Measurements from ENCODE around the gene RAB24.

RAB24 gene

DNA sequence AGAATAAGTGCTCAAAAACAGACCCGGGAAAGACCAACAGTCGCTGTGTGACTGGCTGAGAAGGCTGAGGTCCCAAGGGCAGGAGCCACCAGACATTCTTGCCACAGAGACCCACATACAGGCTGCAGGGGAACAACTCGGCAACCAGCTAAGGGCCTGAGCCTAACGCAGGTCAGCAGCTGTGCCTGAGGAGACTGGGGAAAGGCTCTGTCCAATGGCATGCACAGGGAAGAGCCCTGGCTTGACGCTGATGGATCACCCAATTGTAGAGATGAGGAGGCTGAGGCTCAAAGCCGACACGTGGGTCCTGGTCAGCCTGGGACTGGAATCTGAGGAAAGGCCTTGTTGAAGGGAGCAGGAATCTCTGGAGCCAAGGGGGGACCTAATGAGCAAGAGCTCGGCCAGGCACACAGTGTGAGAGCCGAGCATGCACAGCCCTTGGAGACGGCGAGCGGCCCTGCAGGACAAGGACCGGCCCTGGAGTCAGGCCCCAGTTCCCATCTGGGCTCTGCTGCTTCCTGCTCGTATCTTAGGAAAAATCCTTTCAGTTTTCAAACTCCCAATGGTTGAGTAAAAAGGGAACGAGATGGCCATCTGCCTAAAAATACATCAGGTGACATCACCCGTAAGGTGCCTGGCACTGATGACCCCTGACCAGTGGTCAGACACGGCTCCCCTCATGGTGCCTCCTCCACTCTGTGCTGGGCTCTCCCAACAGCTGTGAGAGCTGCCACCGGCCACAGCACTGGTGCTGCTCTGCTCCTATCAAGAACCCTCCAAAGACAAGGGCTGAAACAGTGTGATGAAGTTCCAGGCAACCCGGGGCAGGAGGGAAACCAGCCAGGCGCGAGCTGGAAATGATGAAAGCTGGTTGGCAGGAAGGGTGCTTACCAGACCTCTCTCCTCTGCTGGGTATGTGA, 31.5 kb upstream of the RAB24 start:
- peaks cover 5% of the 10 kb centered on the region for H3K36me3 ChIP-seq (ENCODE audit: control insufficient read depth, insufficient read depth, low read length)
- WGBS (ENCODE audit: extremely low coverage, insufficient coverage, low lambda C conversion rate), result no CpG with 5 or more reads among the region's 21 CpGs
- H3K27me3 ChIP-seq (ENCODE audit: insufficient read depth, low read length, poor library complexity), result no peaks in the 10 kb centered on the region
- no peak overlapping the region for H3K27ac ChIP-seq (ENCODE audit: low read depth, low read length)
- H2BK5ac ChIP-seq (ENCODE audit: low read length), result no peak overlapping the region
- H2BK120ac ChIP-seq (ENCODE audit: low read depth, low read length), result no peak overlapping the region
- H4K5ac ChIP-seq (ENCODE audit: low read length), result no peak overlapping the region
- H3K4me2 ChIP-seq (ENCODE audit: low read length), result no peak overlapping the region
- no peak for DNase-seq
- no peaks in the 10 kb centered on the region for H3K79me2 ChIP-seq (ENCODE audit: control insufficient read depth, insufficient read depth, low read length)
- peaks cover 5% of the 10 kb centered on the region for H3K79me1 ChIP-seq (ENCODE audit: low read length)
- H3K18ac ChIP-seq (ENCODE audit: low read length), result no peak overlapping the region
- H4K8ac ChIP-seq (ENCODE audit: low read depth, low read length), result no peak overlapping the region
- H3K23ac ChIP-seq (ENCODE audit: low read length), result no peak overlapping the region
- H2AK5ac ChIP-seq (ENCODE audit: low read length), result no peak overlapping the region
- no peaks in the 10 kb centered on the region for H3K4me1 ChIP-seq (ENCODE audit: control insufficient read depth, low read depth, low read length)
- H3K4ac ChIP-seq (ENCODE audit: low read depth, low read length), result no peak overlapping the region
- no peak overlapping the region for H3K4me3 ChIP-seq (ENCODE audit: low read length)
- no peak overlapping the region for H3K9ac ChIP-seq (ENCODE audit: low read length)
- no peak overlapping the region for H3K56ac ChIP-seq (ENCODE audit: low read length)
- no peak overlapping the region for H2BK15ac ChIP-seq (replicated peaks; ENCODE audit: low read depth)

DNA sequence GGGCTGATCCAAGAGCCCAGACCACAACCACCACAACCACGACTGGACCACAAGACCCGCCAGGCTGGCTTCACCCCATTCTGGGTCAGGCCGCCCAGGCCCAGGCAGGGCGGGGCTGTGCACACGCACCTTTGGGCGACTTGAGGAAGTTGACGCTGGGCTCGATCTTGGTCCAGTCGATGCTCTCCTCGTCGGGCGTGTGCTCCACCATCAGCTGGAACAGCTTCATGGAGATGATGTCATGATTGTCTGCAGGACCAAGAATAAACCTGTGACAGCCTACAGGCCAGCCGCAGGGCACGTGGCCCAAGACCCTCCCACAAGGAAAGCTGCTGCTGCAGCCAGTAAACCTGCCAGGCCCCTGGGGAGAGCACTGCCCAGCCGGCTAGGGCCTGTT, 30.6 kb upstream of the RAB24 start:
- Histone ChIP-seq H3K36me3 (ENCODE audit: control insufficient read depth, insufficient read depth, low read length) (peaks cover 5% of the 10 kb centered on the region), H3K27ac (ENCODE audit: low read depth, low read length) (no peak overlapping the region), H4K8ac (ENCODE audit: low read depth, low read length) (no peak overlapping the region), H2BK5ac (ENCODE audit: low read length) (no peak overlapping the region), H3K79me2 (ENCODE audit: control insufficient read depth, insufficient read depth, low read length) (no peaks in the 10 kb centered on the region), H2BK15ac (replicated peaks; ENCODE audit: low read depth) (no peak overlapping the region), H3K18ac (ENCODE audit: low read length) (no peak overlapping the region), H3K4me3 (ENCODE audit: low read length) (no peak overlapping the region), H3K56ac (ENCODE audit: low read length) (no peak overlapping the region), H2AK5ac (ENCODE audit: low read length) (no peak overlapping the region), H3K4me2 (ENCODE audit: low read length) (no peak overlapping the region), H3K23ac (ENCODE audit: low read length) (no peak overlapping the region), H2BK120ac (ENCODE audit: low read depth, low read length) (no peak overlapping the region), H3K9ac (ENCODE audit: low read length) (no peak overlapping the region), H3K27me3 (ENCODE audit: insufficient read depth, low read length, poor library complexity) (no peaks in the 10 kb centered on the region), H4K5ac (ENCODE audit: low read length) (no peak overlapping the region), H3K4me1 (ENCODE audit: control insufficient read depth, low read depth, low read length) (no peaks in the 10 kb centered on the region), H3K79me1 (ENCODE audit: low read length) (peaks cover 4% of the 10 kb centered on the region), H3K4ac (ENCODE audit: low read depth, low read length) (no peak overlapping the region)
- no CpG with 5 or more reads among the region's 15 CpGs for WGBS (ENCODE audit: extremely low coverage, insufficient coverage, low lambda C conversion rate)
- DNase-seq, result no peak

DNA sequence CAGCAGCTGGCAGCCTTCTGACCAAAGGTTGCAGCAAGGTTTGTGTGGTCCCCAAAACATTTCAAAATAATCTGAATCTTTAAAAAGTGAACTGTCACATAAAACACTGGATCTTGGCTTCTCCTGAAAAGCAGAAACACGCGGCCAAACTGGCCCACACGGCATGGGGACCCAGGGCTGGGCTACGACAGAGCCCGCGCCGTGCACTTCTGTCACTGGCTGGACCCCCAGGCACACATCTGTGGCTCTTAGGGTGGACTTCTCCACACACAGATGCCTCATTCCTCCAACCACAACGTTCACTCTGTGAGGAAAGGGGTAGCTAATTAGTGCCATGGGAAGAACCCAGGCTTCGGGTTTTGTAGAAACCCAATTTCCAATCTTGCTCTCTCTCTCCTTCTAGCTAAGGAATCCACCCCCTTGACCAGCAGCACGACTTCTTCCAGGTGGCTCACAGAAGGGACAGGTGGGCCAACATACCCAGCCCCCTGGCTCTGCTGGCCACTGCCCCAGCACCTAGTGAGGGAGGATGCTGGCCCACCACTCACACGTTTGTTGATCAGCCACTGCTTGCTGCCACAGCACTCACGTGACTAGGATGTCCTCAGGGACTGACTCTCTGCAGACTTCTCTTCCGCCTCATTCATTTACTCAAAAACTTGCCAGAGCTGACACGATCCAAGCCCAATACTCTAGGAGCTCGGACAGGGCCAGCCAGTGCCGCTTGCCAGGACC, 30.1 kb upstream of the RAB24 start:
- no peak overlapping the region for H3K4me2 ChIP-seq (ENCODE audit: low read length)
- H3K27me3 ChIP-seq (ENCODE audit: insufficient read depth, low read length, poor library complexity), result no peaks in the 10 kb centered on the region
- no peak overlapping the region for H3K9ac ChIP-seq (ENCODE audit: low read length)
- peaks cover 5% of the 10 kb centered on the region for H3K36me3 ChIP-seq (ENCODE audit: control insufficient read depth, insufficient read depth, low read length)
- no peak overlapping the region for H2BK5ac ChIP-seq (ENCODE audit: low read length)
- no peaks in the 10 kb centered on the region for H3K4me1 ChIP-seq (ENCODE audit: control insufficient read depth, low read depth, low read length)
- no peak overlapping the region for H3K23ac ChIP-seq (ENCODE audit: low read length)
- H3K27ac ChIP-seq (ENCODE audit: low read depth, low read length), result no peak overlapping the region
- no CpG with 5 or more reads among the region's 16 CpGs for WGBS (ENCODE audit: extremely low coverage, insufficient coverage, low lambda C conversion rate)
- DNase-seq, result no peak
- H4K5ac ChIP-seq (ENCODE audit: low read length), result no peak overlapping the region
- no peak overlapping the region for H2AK5ac ChIP-seq (ENCODE audit: low read length)
- H3K56ac ChIP-seq (ENCODE audit: low read length), result no peak overlapping the region
- no peak overlapping the region for H2BK120ac ChIP-seq (ENCODE audit: low read depth, low read length)
- H4K8ac ChIP-seq (ENCODE audit: low read depth, low read length), result no peak overlapping the region
- H3K18ac ChIP-seq (ENCODE audit: low read length), result no peak overlapping the region
- H3K79me1 ChIP-seq (ENCODE audit: low read length), result peaks cover 2% of the 10 kb centered on the region
- no peak overlapping the region for H3K4ac ChIP-seq (ENCODE audit: low read depth, low read length)
- H3K79me2 ChIP-seq (ENCODE audit: control insufficient read depth, insufficient read depth, low read length), result no peaks in the 10 kb centered on the region
- H2BK15ac ChIP-seq (replicated peaks; ENCODE audit: low read depth), result no peak overlapping the region
- no peak overlapping the region for H3K4me3 ChIP-seq (ENCODE audit: low read length)

DNA sequence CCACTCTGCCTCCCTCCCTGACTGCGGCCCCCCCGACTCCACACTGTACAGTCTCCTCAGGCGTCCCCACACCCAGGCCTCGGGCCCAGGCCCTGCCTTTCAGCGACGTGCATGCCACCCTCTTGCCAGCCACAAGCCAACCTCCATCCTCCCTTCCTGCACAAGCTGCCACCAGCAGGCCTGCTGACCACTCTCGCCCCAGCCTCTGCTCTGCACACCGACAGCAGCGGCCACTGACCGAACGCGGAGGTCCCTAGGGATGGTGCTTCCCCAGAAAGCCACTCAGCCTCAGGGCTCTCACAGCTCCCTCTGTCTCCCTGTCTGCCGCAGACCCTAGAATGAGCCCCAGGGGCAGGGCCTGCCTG, 29.4 kb upstream of the RAB24 start:
- Histone ChIP-seq H2BK120ac (ENCODE audit: low read depth, low read length) (no peak overlapping the region), H3K27me3 (ENCODE audit: insufficient read depth, low read length, poor library complexity) (no peaks in the 10 kb centered on the region), H3K4me2 (ENCODE audit: low read length) (no peak overlapping the region), H2AK5ac (ENCODE audit: low read length) (no peak overlapping the region), H3K36me3 (ENCODE audit: control insufficient read depth, insufficient read depth, low read length) (peaks cover 5% of the 10 kb centered on the region), H2BK15ac (replicated peaks; ENCODE audit: low read depth) (no peak overlapping the region), H4K5ac (ENCODE audit: low read length) (no peak overlapping the region), H3K23ac (ENCODE audit: low read length) (no peak overlapping the region), H3K4ac (ENCODE audit: low read depth, low read length) (no peak overlapping the region), H3K56ac (ENCODE audit: low read length) (no peak overlapping the region), H3K9ac (ENCODE audit: low read length) (no peak overlapping the region), H3K4me3 (ENCODE audit: low read length) (no peak overlapping the region), H3K4me1 (ENCODE audit: control insufficient read depth, low read depth, low read length) (no peaks in the 10 kb centered on the region), H3K79me1 (ENCODE audit: low read length) (no peaks in the 10 kb centered on the region), H2BK5ac (ENCODE audit: low read length) (no peak overlapping the region), H4K8ac (ENCODE audit: low read depth, low read length) (no peak overlapping the region), H3K79me2 (ENCODE audit: control insufficient read depth, insufficient read depth, low read length) (no peaks in the 10 kb centered on the region), H3K18ac (ENCODE audit: low read length) (no peak overlapping the region), H3K27ac (ENCODE audit: low read depth, low read length) (no peak overlapping the region)
- DNase-seq, result no peak
- no CpG with 5 or more reads among the region's 13 CpGs for WGBS (ENCODE audit: extremely low coverage, insufficient coverage, low lambda C conversion rate)

DNA sequence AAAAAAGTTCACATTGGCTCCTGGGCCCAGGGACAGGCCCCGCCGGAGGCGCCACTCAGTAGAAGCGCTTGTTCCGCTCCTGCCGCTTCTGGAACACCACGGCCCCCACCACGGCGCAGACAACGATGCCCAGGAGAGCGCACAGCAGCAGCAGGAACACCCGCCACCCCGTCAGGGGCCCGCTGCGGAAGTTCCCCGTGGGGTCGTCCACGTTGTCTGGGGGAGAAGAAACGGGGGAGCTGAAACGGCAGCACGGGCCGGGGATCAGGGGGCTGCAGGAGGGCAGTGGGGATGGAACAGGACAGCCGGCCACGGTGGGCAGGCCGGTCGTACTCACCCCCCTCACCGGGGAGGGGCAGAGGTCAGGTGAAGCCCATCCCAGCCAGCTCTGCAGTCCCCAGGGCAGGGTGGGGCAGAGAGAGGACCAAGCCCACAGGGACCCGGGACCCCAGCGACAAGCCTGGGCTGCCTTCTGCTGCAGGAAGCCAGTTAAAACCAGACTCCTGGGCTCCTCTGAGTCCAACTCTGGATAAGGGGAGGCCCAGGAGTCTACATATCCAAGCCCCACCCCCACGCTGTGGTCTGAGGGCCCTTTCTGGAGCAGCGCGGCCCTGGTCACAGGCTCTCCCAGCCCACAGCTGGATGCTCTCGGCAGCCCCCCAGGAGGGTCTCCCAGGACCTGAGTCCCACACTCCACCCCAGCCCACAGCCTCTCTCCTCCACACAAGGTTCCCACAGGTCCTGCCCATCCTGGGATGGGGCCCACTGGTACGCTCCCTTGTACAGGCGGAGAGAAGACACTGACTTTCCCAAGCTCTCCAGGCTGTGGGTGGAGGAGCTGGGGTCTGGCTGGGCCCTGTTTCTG, 28.7 kb upstream of the RAB24 start:
- Histone ChIP-seq H3K36me3 (ENCODE audit: control insufficient read depth, insufficient read depth, low read length) (peaks cover 5% of the 10 kb centered on the region), H2BK5ac (ENCODE audit: low read length) (no peak overlapping the region), H4K8ac (ENCODE audit: low read depth, low read length) (no peak overlapping the region), H3K27ac (ENCODE audit: low read depth, low read length) (no peak overlapping the region), H3K23ac (ENCODE audit: low read length) (no peak overlapping the region), H3K56ac (ENCODE audit: low read length) (no peak overlapping the region), H3K4me2 (ENCODE audit: low read length) (no peak overlapping the region), H3K9ac (ENCODE audit: low read length) (no peak overlapping the region), H3K4me1 (ENCODE audit: control insufficient read depth, low read depth, low read length) (no peaks in the 10 kb centered on the region), H2BK120ac (ENCODE audit: low read depth, low read length) (no peak overlapping the region), H2AK5ac (ENCODE audit: low read length) (no peak overlapping the region), H3K18ac (ENCODE audit: low read length) (no peak overlapping the region), H4K5ac (ENCODE audit: low read length) (no peak overlapping the region), H3K4ac (ENCODE audit: low read depth, low read length) (no peak overlapping the region), H3K27me3 (ENCODE audit: insufficient read depth, low read length, poor library complexity) (no peaks in the 10 kb centered on the region), H2BK15ac (replicated peaks; ENCODE audit: low read depth) (no peak overlapping the region), H3K79me2 (ENCODE audit: control insufficient read depth, insufficient read depth, low read length) (no peaks in the 10 kb centered on the region), H3K79me1 (ENCODE audit: low read length) (no peaks in the 10 kb centered on the region), H3K4me3 (ENCODE audit: low read length) (no peak overlapping the region)
- DNase-seq, result no peak
- no CpG with 5 or more reads among the region's 35 CpGs for WGBS (ENCODE audit: extremely low coverage, insufficient coverage, low lambda C conversion rate)

Measured in mesendoderm (in vitro differentiated cells).